ENCODE data around the gene SMC3. TPM values are rescaled to one million over a fixed set of nuclear protein-coding genes. Genes with fewer than 3 reads are reported as not detected.
"Not testable (repeated sequence)": the region's sequence is repeated elsewhere in the genome, so short reads cannot be mapped to it uniquely, and the experiment has no call there.

The SMC3 gene
- total RNA-seq, 1 experiment from 2014 or later: 44.7 TPM

- peak; percentile 85 for DNase-seq (ENCODE audit: low read depth)
Measured at GRCh38 chr10:110576220-110576619, 8.7 kb downstream of the SMC3 start.

GRCh38 chr10:110577056-110577455, 9.6 kb downstream of the SMC3 start:
- DNase-seq (ENCODE audit: low read depth): no peak

- DNase-seq (ENCODE audit: low read depth): no peak
Measured at GRCh38 chr10:110584006-110584405, 16.5 kb downstream of the SMC3 start.

- DNase-seq (ENCODE audit: low read depth): no peak
Measured at GRCh38 chr10:110591760-110592159, 24.3 kb downstream of the SMC3 start.

GRCh38 chr10:110597476-110597875, 30.0 kb downstream of the SMC3 start:
- DNase-seq (ENCODE audit: low read depth): no peak

DNA sequence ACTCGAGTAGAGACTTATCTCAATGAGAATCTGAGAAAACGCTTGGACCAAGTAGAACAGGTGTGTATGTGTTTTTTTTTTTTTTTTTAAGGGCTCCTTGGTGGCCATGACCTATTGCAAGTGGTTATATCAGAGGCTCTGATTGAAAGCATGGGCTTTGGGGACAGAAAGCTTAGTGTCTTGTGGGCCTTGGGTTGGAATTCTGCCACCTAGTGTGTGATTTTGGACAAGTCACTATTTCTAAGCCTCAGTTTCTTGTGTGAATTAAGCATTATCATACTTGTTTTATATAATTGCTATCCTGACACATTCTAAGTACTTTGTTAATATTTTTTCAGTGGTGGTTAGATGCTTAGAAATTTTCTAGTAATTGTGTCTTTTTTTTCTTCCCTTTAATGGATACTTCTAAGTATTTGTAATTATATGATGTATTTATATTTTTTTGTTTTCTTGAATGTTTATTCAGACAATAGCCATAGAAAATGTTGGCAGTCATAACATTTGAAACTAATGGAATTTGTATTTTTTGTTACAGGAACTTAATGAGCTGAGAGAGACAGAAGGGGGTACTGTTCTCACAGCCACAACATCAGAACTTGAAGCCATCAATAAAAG, 33.1 kb downstream of the SMC3 start:
- peak; percentile 66 for DNase-seq (ENCODE audit: low read depth)

DNA sequence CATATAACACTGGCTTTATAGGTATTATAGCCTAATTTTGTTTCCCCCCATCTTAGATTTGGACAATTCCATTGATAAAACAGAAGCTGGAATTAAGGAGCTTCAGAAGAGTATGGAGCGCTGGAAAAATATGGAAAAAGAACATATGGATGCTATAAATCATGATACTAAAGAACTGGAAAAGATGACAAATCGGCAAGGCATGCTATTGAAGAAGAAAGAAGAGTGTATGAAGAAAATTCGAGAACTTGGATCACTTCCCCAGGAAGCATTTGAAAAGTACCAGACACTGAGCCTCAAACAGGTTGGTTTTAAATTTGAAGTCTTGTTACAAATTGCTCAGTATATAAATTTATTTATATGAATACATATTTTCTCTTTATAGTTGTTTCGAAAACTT, 34.1 kb downstream of the SMC3 start:
- no peak for DNase-seq (ENCODE audit: low read depth)

GRCh38 chr10:110608087-110608486, 40.6 kb downstream of the SMC3 start:
- no peak for DNase-seq (ENCODE audit: low read depth)

- DNase-seq (ENCODE audit: low read depth): peak; percentile 14
Measured at GRCh38 chr10:110609605-110610004, 42.1 kb downstream of the SMC3 start.

GRCh38 chr10:110610308-110610774, 42.8 kb downstream of the SMC3 start:
- peak; percentile 49 for DNase-seq (ENCODE audit: low read depth)

DNA sequence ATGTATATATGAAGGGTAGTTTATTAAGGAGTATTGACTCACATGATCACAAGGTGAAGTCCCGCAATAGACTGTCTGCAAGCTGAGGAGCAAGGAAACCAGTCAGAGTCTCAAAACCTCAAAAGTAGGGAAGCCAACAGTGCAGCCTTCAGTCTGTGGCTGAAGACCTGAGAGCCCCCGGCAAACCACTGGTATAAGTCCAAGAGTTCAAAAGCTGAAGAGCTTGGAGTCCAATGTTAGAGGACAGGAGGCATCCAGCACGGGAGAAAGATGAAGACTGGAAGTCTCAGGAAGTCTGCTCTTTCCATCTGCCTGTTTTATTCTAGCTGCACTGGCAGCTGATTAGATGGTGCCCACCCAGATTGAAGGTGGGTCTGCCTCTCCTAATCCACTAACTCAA, 43.3 kb downstream of the SMC3 start:
- not testable (repeated sequence) for DNase-seq (ENCODE audit: low read depth)

GRCh38 chr10:110612087-110612486, 44.6 kb downstream of the SMC3 start:
- DNase-seq (ENCODE audit: low read depth): no peak

- no peak for DNase-seq (ENCODE audit: low read depth)
Measured at GRCh38 chr10:110612629-110613028, 45.1 kb downstream of the SMC3 start.

DNA sequence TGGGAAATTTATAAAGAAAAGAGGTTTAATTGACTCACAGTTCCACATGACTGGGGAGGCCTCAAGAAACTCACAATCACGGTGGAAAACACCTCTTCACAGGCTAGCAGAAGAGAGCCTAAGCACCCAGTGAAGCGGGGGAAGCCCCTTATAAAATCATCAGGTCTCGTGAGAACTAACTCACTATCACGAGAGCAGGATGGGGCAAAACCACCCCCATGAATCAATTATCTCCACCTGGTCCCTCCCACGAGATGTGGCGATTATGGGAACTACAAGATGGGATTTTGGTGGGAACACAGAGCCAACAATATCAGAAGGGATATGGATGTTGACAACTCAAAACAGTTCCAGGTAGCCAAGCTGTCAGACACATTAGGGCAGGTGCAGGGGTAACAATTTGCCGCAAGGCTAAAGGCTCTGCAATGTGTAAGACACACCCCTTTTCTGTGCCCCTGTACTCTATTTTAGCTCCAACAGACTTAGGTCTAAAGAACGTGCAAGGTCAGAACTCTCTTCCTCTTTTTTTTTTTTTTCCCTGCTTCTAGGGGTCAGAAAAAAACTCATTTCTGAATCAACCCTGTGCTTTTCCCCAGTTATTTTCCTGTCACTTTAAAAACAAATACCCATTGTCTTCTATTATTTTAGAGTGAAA, 46.0 kb downstream of the SMC3 start:
- DNase-seq (ENCODE audit: low read depth): no peak

DNA sequence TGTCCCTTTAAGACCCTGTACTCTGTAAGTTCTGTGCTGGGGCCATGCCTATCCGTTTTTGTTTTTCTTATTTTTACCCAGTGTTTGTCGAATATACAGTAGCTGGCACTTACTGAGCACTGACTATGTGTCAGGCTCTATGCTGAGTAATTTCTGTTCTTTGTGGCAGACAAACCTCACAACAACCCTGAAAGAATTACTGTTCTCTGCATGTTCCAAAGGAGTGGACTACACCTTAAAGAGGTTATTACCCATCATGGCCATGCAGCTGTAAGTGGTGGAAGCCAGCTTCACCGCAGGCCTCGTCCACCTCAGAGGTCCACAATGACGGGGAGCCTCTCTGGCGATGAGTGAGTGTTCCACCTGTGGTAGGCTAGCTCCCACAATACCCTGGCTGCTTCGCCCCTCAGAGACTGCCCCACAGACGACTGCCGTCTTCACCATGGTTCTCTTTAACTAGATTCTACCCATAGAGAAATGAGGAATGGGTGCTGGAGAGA, 46.6 kb downstream of the SMC3 start:
- no peak for DNase-seq (ENCODE audit: low read depth)

- peak; percentile 32 for DNase-seq (ENCODE audit: low read depth)
Measured at GRCh38 chr10:110615057-110615747, 47.7 kb downstream of the SMC3 start.

GRCh38 chr10:110616493-110617033, 49.1 kb downstream of the SMC3 start:
- DNase-seq (ENCODE audit: low read depth): no peak

DNA sequence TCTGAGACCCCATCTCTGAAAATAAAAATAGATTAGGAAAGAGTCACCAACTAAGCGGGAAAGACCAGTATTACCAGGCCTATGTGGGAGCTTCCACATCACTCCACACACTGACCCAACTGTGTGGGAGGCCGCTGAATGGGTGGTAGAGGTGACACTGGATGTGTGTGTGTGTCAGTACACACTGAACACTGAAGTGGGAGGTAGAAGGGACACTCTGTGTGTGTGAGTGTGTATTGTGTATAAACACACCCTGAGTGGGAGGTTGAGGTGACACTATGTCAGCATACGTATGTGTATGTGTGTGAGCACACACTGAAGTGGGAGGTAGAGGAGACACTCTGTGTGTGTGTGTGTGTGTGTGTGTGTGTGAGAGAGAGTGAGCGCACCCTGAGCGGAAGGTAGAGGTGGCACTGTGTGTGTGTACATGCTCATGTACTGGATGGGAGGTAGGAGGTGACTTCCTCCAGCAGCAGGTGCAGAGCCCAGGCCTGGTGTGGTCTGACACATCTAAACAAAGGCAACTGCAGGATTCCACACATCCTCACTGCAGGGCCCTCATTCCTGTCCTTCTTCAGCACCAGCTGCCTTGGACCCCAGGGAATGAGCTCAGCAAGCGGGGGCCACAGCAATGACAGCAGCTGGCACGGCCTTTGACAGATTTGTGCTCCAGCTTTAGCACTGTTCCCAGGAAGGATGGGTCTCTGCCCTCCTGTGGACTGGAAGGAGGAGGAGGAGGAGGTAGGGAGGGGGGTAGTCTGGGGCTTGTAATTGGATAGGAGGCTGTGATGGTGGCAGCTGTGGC, 50.1 kb downstream of the SMC3 start:
- peak; percentile 11 for DNase-seq (ENCODE audit: low read depth)

- no peak for DNase-seq (ENCODE audit: low read depth)
Measured at GRCh38 chr10:110618230-110618610, 50.7 kb downstream of the SMC3 start.

GRCh38 chr10:110619514-110620397, 52.3 kb downstream of the SMC3 start:
- no peak for DNase-seq (ENCODE audit: low read depth)

- no peak for DNase-seq (ENCODE audit: low read depth)
Measured at GRCh38 chr10:110620398-110620719, 52.9 kb downstream of the SMC3 start.

All from LHCN-M2 (cell line).